ENCODE data around the gene POLR2L. TPM values are rescaled to one million over a fixed set of nuclear protein-coding genes. Genes with fewer than 3 reads are reported as not detected.

Gene POLR2L
- polyA plus RNA-seq, 1 donor = 109 TPM

DNA sequence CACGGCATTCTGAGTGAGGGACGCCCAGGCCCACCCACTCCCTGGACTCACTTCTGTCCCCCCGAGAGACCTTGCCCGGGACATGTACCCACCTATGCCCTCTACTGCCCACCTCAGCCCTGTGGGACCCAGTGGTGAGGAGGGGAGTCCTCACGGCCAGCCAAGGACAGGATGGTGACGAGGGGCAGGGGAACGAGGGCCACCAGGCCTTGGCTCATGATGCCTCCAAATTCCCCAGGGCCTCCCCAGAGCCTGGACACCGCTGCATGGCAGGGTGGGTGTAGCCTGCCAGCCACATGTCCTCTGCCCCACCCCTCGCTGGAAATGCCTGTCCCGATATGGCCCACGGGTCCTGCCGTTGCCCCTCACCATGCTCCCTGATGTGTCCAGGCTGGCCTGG is 26.5 kb upstream of the POLR2L start:
- no peak for DNase-seq (ENCODE audit: low read depth)

DNA sequence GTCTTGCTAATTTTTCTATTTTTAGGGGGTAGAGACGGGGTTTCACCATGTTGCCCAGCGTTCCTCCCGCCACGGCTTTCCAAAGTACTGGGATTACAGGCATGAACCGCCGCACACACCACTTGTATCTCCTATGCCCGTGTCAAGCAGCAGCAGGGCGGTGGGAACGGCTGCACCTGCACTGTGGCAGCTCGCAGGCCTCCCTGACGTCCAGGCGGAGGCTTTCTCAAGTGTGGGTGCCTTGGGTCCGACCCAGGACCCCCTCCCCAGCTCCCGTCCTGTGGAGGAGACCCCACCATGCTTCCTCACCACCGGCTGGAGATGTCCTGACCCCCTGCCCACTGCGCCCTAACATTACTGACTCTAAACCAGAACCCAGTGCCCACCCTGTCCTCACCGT is 26.1 kb upstream of the POLR2L start:
- DNase-seq (ENCODE audit: low read depth) = no peak

DNA sequence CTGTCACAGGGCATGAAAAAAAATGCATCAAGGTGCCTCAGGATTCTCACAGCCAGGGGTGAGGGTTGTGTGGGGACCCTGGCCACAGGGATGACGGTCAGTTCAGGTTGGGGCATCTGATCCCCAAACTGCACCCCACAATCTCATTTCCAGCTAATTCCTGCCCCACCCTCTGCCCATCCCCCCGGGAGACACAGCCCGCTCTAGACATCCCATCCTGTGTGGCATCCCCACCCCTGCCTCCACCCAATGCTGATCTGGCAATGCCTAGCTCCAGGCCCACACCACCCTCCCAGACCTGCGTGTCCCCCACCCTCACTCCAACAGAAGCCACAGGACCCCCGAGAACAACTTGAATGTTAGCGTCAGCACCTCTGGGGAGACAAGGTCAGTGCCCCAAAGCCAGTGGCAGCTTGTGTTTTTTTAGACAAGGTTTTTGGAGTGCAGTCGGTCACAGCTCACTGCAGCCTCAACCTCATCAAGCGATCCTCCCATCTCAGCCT is 25.6 kb upstream of the POLR2L start:
- DNase-seq (ENCODE audit: low read depth) = no peak

DNA sequence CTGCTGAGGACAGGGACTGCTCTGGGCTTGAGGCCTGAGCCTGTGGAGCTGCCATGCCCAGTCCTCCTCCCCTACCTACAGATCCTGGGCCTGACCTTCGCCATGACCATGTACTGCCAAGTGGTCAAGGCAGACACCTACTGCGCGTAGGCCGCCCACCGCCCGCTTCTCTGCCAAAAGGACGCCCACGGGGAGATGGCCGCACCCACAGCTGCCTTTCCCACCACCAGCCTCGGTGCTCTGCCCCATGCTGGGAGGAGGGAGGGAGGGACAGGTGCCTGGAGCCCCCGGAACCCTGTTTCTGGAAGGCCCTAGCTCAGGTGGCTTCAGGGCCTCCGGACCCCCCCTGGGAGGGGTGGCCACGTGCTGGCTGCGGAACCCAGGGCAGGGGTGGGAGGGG is 24.2 kb upstream of the POLR2L start:
- DNase-seq (ENCODE audit: low read depth) = no peak

DNA sequence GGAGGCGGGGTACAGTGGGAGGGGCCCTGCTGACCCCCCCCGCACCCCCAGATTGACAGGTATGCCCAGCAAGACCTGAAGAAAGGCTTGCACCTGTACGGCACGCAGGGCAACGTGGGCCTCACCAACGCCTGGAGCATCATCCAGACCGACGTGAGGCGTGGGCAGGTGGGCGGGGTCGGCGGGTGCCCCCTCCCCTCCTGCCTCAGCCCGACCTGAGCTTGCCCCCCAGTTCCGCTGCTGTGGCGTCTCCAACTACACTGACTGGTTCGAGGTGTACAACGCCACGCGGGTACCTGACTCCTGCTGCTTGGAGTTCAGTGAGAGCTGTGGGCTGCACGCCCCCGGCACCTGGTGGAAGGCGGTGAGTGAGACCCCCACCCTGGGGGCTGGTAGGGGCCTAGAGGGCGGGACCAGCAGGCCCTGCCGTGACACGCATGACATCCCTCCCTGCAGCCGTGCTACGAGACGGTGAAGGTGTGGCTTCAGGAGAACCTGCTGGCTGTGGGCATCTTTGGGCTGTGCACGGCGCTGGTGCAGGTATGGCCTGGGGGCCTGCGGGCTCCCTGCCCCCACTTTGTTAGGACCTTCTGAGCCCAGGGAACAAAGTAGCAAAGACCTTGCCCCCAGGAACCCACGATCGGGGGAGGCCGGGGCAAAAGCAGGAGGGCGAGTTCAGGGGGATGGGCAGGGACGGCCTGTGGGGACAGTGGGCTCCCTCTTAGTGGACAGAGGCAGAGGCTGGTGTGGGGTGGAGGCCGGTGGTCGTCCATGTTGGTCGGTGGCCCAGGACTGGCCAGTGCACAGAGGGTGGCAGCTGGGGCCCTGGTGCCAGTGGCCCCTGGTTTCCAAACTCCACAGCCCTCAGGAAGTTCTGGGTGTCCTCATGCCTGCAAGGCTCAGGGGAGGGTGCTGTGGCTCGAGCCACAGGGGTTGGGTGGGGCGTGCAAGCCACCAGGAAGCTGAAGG is 23.4 kb upstream of the POLR2L start:
- DNase-seq (ENCODE audit: low read depth) = no peak

DNA sequence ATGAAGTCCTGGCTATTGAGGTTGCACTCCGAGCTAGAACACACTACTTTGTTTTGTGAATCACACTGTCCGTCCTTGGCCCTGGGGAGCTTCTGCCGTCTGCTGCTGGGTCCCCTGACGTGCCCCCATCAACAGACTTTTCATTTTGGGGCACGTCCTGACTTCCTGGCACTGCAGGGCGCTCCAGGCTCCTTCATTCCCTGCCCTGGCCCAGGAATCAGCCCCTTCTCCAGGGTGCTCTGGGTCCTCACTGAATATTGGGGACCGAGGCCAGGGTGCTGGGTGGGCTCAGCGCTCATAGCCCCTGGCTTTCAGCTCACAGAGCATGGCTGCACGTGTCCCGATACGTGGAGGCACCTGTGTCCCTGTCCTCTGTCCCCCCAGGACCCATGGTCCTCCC is 22.6 kb upstream of the POLR2L start:
- DNase-seq (ENCODE audit: low read depth) = no peak

DNA sequence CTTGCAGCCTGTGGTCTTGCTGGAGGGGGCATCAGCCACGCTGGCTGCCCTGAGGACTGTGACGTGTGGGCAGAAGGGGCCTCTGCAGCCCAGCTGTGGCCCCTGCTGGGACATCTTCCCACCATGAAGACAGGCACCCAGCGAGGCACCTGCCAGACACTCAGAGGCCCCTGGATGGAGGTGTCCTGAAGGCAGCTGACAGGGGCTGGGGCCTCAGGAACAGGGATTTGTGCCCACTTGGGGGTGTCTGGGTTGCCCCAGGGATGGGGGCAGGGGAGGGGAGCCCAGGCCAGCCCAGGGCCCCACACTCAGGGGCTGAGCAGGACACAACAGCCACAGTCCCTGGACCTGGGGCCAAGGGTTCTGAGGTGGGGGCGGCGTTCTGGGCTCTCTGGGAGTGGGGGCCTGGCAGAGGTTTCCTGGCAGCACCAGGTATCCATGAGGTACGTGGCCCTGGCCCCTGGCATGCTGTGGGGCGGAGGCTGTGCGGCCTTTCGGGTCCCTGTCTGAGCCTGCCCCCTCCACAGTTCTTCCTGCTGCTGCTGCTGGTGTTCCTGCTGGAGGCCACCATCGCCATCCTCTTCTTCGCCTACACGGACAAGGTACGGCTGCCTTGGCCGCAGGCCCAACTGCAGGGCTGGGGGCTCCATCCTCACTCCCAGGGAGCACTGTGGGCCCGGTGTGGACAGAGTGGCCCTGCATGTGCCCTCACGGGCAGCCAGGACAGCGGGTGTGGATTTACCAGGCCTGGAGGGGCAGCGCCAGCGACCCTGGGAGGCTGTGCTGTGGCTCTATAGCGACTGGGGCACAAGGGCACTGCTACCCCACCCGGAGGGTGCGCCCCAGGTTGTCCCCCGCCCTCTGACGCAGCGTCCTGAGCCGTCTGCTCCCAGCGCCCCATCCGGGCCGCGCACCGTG is 21.8 kb upstream of the POLR2L start:
- no peak for DNase-seq (ENCODE audit: low read depth)

DNA sequence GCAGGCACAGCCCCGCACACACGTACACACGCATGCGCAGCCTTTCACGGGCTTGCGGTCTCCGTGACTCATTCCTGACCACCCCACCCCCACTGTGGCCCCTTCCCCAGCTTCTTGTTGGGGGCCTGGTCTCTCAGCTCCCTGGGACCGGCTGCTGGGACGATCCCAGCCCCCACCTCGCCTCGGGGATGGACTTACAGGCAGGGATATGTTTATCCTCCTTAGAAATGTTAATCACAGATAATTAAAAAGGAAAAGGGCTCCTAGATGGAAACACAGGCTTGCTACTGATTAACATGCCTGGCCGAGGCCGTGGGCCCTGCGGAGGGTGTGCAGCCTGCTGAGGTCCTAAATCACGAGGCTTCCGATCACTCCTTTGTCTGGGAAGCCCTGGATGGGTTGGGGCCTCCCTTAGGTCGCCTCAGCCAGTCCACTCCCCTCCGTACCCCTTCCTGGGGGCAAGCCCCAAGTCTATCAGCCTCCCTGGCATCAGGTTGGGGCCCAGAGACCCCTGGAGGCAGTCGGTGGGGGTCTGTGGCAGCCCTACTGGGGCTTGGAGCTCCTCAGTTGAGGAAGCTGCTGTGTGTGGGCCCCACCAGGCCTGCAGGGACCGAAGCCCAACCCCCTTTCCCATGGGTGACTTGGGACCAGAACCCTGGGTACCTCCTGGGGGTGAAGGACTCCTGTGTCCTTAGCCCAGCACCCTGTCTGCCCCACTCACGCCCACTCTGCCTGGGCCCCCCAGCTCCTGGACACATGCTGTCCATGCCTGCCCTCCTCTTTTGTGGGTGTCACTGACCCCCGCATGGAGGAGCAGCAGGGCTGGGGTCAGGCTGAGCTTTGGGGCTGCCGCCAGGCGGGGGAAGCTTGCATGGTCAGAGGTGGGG is 20.9 kb upstream of the POLR2L start:
- no peak for DNase-seq (ENCODE audit: low read depth)

DNA sequence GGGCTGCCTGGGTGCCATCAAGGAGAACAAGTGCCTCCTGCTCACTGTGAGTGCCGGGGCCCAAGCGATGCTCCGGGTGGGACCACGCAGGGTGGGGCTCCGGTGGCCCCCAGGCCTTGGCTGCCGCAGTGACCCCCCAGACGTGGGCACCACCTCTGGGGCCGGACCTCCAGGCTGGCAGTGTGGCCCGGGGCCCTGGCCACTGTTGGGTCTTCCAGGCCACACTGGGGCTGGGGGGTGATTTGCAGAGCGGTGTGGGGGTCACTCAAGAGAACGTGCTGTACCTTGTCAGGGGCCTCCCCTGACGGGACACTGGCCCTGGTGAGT is 20.3 kb upstream of the POLR2L start:
- DNase-seq (ENCODE audit: low read depth) = no peak

DNA sequence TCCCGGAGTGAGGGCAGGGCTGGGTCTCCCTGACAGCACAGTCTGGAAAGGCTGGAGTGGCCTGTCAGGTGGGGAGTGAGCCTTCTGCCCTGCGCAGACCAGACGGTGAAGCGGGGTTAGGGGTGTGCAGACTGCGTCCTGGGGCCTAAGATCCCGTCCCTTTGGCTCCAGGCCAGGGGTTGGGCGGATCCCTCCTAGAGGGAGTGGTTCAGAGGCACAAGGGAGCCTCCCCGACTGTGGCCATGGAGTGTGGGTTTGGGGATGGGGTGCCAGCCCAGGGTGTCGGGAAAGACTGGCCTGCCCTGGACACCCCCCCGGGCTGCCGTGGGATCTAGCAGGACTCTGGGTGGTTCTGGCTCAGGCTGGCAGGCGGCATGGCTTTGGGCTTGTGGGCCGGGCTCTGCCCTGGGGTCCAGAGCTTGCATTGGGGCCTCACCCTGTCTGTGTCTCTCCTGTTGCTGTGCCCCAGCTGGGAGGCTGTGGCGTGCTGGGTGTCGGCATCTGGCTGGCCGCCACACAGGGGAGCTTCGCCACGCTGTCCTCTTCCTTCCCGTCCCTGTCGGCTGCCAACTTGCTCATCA is 19.8 kb upstream of the POLR2L start:
- DNase-seq (ENCODE audit: low read depth) = no peak

DNA sequence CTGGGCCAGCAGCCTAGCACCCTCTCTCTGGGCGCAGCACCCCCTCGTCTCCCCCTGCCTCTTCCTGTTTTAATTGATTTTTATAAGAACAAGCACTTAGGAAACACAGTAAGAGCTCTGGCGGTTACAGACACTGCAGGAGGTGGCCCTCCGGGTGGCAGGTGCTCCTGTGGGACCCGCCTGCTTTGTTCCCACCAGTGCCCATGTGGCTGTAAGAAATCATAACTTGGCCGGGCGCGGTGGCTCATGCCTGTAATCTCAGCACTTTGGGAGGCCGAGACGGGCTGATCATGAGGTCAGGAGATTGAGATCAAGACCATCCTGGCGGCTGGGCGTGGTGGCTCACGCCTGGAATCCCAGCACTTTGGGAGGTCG is 18.8 kb upstream of the POLR2L start:
- DNase-seq (ENCODE audit: low read depth) = no peak

DNA sequence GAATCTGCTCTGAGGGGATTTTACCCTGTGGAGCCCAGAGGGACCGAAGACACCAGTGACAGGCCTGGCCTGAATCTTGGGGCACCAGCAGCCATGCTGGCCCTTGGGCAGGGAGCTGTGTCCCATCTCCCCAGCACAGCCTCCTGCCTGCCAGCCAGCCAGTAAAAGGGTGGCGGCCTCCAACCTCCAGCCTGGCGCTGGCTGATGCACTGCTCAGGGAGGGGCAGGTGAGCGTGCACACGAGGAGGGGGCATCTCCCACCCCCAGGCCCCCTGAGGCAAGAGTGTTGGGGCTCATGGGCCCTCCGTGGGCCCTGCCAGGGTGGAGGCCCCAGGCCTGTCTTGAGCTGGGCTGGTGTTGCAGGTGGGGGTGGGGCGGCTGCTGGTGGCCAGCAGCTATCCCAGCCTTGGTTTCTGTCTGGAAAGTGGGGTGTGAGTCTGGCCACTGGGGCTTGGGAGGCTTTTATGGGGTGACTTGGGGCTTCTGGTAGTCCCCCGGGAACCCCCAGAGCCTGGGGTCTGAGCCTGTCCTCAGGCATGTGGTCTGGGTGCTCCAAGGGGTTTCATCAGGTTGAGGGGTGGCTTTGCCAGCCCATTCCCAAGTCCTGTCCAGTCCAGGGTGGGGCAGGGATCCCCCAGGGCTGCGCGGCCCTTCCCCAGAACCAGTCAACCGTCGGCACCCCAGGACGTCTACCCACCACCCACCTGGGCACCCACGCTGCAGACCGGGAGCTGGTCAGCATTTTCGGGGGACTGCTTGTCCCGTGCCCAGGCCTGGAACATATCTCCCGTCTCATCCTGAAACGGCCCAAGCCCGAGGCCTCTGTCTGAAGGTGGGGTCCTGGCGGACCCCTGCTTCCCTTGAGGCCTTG is 18.1 kb upstream of the POLR2L start:
- no peak for DNase-seq (ENCODE audit: low read depth)

DNA sequence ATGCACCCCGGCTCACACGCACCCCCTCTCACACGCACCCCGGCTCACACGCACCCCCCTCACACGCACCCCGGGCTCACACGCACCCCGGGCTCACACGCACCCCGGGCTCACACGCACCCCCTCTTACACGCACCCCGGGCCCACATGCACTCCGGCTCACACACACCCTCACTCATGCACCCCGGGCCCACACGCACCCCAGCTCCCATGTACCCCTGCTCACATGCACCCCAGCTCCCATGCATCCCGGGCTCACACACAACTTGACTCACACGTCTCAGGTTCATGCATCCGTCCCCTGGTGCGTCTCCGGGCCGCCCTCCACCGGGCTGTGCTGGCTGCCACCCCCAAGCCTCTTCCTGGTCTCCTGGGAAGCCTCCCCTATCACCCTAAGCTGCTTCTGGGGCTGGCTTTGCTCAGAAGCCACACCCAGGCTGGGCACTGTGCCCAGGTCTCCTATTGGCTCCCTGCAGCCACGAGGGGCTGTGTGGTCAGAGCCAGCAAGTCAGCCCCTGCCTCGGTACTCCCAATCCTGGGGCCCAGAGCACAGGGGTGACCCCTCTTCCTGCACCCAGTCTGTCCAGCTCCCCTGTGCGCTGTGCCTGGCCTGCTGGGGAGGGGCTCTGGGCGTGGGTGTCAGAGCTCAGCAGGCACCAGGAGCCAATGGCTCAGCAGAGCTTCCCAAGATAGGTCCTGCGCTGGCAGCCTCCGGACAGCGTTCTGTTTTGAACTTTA is 17.2 kb upstream of the POLR2L start:
- DNase-seq (ENCODE audit: low read depth) = no peak

DNA sequence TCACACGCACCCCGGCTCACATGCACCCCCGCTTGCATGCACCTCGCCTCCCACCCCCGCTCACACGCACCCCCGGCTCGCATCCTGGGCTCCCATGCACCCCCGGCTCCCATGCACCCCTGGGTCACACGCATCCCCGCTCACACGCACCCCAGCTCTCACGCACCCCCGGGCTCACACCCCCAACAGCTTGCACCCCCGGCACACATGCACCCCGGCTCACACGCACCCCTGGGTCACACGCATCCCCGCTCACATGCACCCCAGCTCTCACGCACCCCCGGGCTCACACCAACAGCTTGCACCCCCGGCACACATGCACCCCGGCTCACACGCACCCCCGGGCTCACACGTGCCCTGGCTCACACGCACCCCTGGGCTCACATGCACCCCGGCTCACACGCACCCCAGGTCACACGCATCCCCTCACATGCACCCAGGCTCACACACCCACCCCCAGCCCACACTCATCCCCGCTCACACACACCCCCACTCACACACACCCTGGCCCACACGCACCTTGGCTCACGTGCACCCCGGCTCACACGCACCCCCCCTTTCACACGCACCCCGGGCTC is 16.5 kb upstream of the POLR2L start:
- DNase-seq (ENCODE audit: low read depth) = no peak

DNA sequence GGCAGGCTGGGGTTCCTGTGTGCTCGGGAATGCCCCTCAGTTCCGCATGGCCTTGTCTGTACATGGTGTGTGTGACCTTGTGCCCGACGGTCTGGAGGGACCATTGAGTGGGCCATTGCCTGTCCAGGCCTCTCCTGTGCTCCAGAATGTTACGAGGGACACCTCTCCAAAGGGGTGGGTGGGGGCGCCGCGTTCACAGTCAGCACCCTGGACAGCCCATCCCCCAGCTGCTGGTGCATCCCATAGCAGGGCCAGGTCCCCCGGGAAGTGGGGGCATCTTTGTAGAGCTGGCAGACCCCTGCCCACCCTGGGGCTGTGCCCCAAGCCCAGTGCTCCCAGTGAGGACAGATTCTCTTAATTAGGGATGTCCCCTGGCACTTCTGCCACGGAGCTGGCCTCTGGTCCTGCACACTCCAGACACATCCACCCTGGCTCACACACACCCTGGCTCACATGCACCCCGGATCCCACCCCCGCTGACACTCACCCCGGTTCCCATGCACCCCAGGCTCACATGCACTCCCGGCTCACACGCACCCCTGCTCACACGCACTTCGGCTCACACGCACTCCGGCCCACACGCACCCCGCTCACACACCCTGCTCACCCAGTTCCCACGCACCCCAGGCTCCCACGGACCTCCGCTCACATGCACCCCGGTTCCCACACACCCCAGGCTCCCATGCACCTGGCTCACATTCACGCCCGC is 15.9 kb upstream of the POLR2L start:
- DNase-seq (ENCODE audit: low read depth) = no peak

DNA sequence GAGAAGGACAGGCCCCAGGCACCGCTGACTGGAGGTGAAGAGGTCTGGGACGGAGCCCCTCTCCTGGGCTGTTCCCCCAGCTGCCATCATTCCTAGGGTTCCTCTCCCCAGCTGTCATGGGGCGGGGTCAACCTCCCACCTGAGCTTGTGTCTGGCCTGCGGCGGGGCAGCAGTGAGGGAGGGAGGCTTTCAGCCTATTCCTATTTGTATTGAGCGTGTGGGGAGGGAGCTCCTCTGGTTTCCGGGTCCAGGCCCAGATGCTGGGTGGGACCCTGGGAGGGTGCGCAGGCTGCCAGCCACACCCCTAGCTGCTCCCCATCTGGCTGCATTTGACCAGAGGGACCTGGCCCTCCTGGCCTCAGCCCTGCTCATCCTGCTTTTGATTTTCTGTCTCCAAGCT is 14.1 kb upstream of the POLR2L start:
- DNase-seq (ENCODE audit: low read depth) = no peak

DNA sequence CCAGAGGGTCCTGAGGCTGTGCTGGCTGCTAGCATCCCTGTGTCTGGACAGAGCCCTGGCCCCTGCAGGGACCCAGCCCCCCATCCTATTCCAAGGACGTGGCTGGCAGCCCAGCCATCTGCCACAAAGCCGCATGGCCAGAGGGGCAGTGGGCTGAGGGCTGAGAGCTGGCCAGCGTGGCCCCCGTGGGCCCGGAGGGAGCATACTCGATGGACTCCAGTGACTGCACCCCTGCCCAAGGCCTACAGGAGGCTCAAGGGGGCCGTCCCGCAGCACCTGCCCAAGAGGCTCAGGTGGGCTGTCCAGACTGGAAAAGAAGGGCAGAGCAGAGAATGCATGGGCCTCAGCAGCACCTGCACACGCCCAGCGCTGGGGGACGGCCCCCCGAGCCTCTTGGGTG is 13.5 kb upstream of the POLR2L start:
- DNase-seq (ENCODE audit: low read depth) = no peak

DNA sequence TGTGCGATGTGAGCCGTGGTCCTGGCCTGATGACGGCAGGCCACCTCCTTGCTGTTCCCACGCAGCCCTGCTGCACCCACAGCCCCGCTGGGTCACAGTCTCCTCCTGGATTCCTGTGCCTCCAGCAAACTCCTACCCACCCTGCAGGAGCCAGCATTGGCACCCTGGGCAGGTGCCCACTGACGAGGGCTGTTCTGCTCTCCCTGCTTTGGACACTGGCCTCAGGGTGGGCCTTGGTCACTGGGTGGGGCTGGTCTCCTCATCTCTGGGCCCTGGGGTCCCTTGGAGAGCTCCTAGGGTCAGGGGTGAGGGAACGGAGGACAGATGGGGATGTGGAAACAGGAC is 13.0 kb upstream of the POLR2L start:
- DNase-seq (ENCODE audit: low read depth) = no peak

All from forelimb muscle (tissue), 1 donor.